H9 (cell line): Measurements from ENCODE around the gene TXNL4A. TPM values are rescaled to one million over a fixed set of nuclear protein-coding genes. Genes with fewer than 3 reads are reported as not detected.

ENCODE experiments used
- DNase-seq: peaks from one replicate; pipeline ENCODE4 v3.0.0-alpha.2; 2017
- H2AFZ ChIP-seq: one replicate; pipeline ENCODE4 v1.6.1; 2013; ENCODE audit warnings: mild to moderate bottlenecking, low read length, control low read depth, moderate library complexity
- H2AK5ac ChIP-seq: 2 replicates; pipeline ENCODE4 v1.6.1; 2013; ENCODE audit warnings: low read length, control low read depth, mixed read lengths; ENCODE audit not compliant: insufficient read length
- H2BK120ac ChIP-seq: one replicate; pipeline ENCODE4 v1.6.1; 2013; ENCODE audit warnings: low read depth, mild to moderate bottlenecking, low read length, control low read depth, inconsistent platforms; ENCODE audit not compliant: poor library complexity, severe bottlenecking
- H2BK12ac ChIP-seq: 2 replicates; pipeline ENCODE4 v1.6.1; 2013; ENCODE audit warnings: low read length, control low read depth, mixed read lengths, low read depth; ENCODE audit not compliant: insufficient read length
- H2BK15ac ChIP-seq: 2 replicates; pipeline ENCODE4 v1.6.1; 2013; ENCODE audit warnings: low read depth, low read length, control low read depth
- H2BK20ac ChIP-seq: one replicate; pipeline ENCODE4 v1.6.1; 2013; ENCODE audit warnings: low read depth, mild to moderate bottlenecking, low read length, control low read depth, inconsistent platforms; ENCODE audit not compliant: poor library complexity, severe bottlenecking
- H2BK5ac ChIP-seq: 2 replicates; pipeline ENCODE4 v1.6.1; 2013; ENCODE audit warnings: low read length, control low read depth, mixed read lengths; ENCODE audit not compliant: insufficient read length
- H3K14ac ChIP-seq: 2 replicates; pipeline ENCODE4 v1.6.1; 2013; ENCODE audit warnings: low read length, control low read depth; ENCODE audit not compliant: insufficient read depth
- H3K18ac ChIP-seq: 2 replicates; pipeline ENCODE4 v1.6.1; 2013; ENCODE audit warnings: low read depth, mild to moderate bottlenecking, mixed read lengths, low read length, control low read depth; ENCODE audit not compliant: insufficient read length
- H3K23ac ChIP-seq: 2 replicates; pipeline ENCODE4 v1.6.1; 2013; ENCODE audit warnings: low read length, control low read depth, mixed read lengths, low read depth; ENCODE audit not compliant: insufficient read length
- H3K23me2 ChIP-seq: 2 replicates; pipeline ENCODE4 v1.6.1; 2013; ENCODE audit warnings: low read depth, mild to moderate bottlenecking, mixed read lengths, low read length, control low read depth; ENCODE audit not compliant: insufficient read length, poor library complexity, severe bottlenecking
- H3K27ac ChIP-seq: 2 replicates; pipeline ENCODE4 v1.5.1; 2013; ENCODE audit warnings: low read length, control low read depth, mixed read lengths, low read depth; ENCODE audit not compliant: insufficient read length
- H3K27me3 ChIP-seq: 2 replicates; pipeline ENCODE4 v1.6.1; 2013; ENCODE audit warnings: low read length, control low read depth, inconsistent platforms; ENCODE audit not compliant: insufficient read depth
- H3K4ac ChIP-seq: 2 replicates; pipeline ENCODE4 v1.6.1; 2013; ENCODE audit warnings: low read depth, mild to moderate bottlenecking, control low read depth, inconsistent platforms, low read length, moderate library complexity
- H3K4me1 ChIP-seq: 2 replicates; pipeline ENCODE4 v1.6.1; 2013; ENCODE audit warnings: low read length, control low read depth, inconsistent platforms; ENCODE audit not compliant: insufficient read depth
- H3K4me2 ChIP-seq: 2 replicates; pipeline ENCODE4 v1.6.1; 2013; ENCODE audit warnings: low read length, control low read depth, mixed read lengths; ENCODE audit not compliant: insufficient read length, insufficient read depth
- H3K56ac ChIP-seq: 2 replicates; pipeline ENCODE4 v1.6.1; 2013; ENCODE audit warnings: low read depth, mild to moderate bottlenecking, mixed read lengths, low read length, control low read depth; ENCODE audit not compliant: insufficient read length
- H3K79me1 ChIP-seq: 2 replicates; pipeline ENCODE4 v1.6.1; 2013; ENCODE audit warnings: low read depth, mild to moderate bottlenecking, moderate library complexity, low read length, control low read depth, inconsistent platforms; ENCODE audit not compliant: insufficient read depth, poor library complexity, severe bottlenecking
- H3K79me2 ChIP-seq: 2 replicates; pipeline ENCODE4 v1.6.1; 2013; ENCODE audit warnings: low read length, control low read depth, inconsistent platforms; ENCODE audit not compliant: insufficient read depth
- H3K9ac ChIP-seq: 2 replicates; pipeline ENCODE4 v1.6.1; 2013; ENCODE audit warnings: low read length, control low read depth, mixed read lengths; ENCODE audit not compliant: insufficient read length; ENCODE audit errors: extremely low read depth
- H3K9me3 ChIP-seq: one replicate; pipeline ENCODE4 v1.6.1; 2013; ENCODE audit warnings: low read depth, low read length, inconsistent platforms; ENCODE audit not compliant: control insufficient read depth
- H3T11ph ChIP-seq: one replicate; pipeline ENCODE4 v1.6.1; 2013; ENCODE audit warnings: mild to moderate bottlenecking, low read length, control low read depth, inconsistent platforms
- H4K20me1 ChIP-seq: one replicate; pipeline ENCODE4 v1.6.1; 2013; ENCODE audit not compliant: control insufficient read depth, insufficient read length, insufficient read depth
- H4K5ac ChIP-seq: 2 replicates; pipeline ENCODE4 v1.6.1; 2013; ENCODE audit warnings: low read depth, mild to moderate bottlenecking, mixed read lengths, low read length, control low read depth; ENCODE audit not compliant: insufficient read length
- H4K8ac ChIP-seq: replicated peaks from 2 replicates; pipeline ENCODE4 v1.6.1; 2013; ENCODE audit warnings: low read length, control low read depth, mixed read lengths, low read depth; ENCODE audit not compliant: insufficient read length
- H4K91ac ChIP-seq: 2 replicates; pipeline ENCODE4 v1.6.1; 2013; ENCODE audit warnings: low read depth, mild to moderate bottlenecking, moderate library complexity, mixed read lengths, low read length, control low read depth; ENCODE audit not compliant: insufficient read length
- H3K27ac Mint-ChIP-seq, 3 experiments: 2 replicates in 2 of 3; 3 replicates in 1 of 3; pipeline ENCODE4 v1.8.0; 2020 to 2021; ENCODE audit warnings: mixed read lengths in 3 of 3, mild to moderate bottlenecking in 1 of 3, moderate library complexity in 1 of 3
- H3K27me3 Mint-ChIP-seq: 2 replicates; pipeline ENCODE4 v1.8.0; 2021; ENCODE audit warnings: low read depth, mild to moderate bottlenecking, moderate library complexity, mixed read lengths
- H3K36me3 Mint-ChIP-seq, 3 experiments: 2 replicates in 2 of 3; 3 replicates in 1 of 3; pipeline ENCODE4 v1.8.0; 2020 to 2021; ENCODE audit warnings: low read depth in 3 of 3, mixed read lengths in 3 of 3; ENCODE audit not compliant: insufficient read depth in 1 of 3
- H3K4me1 Mint-ChIP-seq, 2 experiments: 2 replicates each; pipeline ENCODE4 v1.8.0; 2020; ENCODE audit warnings: mixed read lengths in 2 of 2
- H3K4me3 Mint-ChIP-seq, 2 experiments: 2 replicates in 1 of 2; 3 replicates in 1 of 2; pipeline ENCODE4 v1.8.0; 2020 to 2021; ENCODE audit warnings: mild to moderate bottlenecking in 2 of 2, mixed read lengths in 2 of 2, moderate library complexity in 1 of 2
- H3K9me3 Mint-ChIP-seq, 2 experiments: 2 replicates in 1 of 2; 3 replicates in 1 of 2; pipeline ENCODE4 v1.8.0; 2020; ENCODE audit warnings: mild to moderate bottlenecking in 2 of 2, mixed read lengths in 2 of 2, moderate library complexity in 1 of 2
- WGBS: extraction: QIAGEN DNeasy Blood & Tissue Kit; methylation state at CpG from one replicate; pipeline ENCODE4 v1.1.7; 2013; ENCODE audit warnings: missing lambda C conversion rate, low lambda C conversion rate, mixed read lengths; ENCODE audit not compliant: insufficient read length; ENCODE audit errors: extremely low coverage; 5-methylcytosine and 5-hydroxymethylcytosine counted together
- total RNA-seq: library from RNA; stranded (reverse); gene quantifications from 2 replicates; pipeline ENCODE4 v1.2.1, GENCODE V29; 2021
- TF ChIP-seq, protein P1 (sequence below): fragments of 200-600 bp; sonication (generic); conservative IDR thresholded peaks from 3 replicates; pipeline ENCODE4 v1.8.0; 2021; ENCODE audit warnings: antibody characterized with exemption, mild to moderate bottlenecking

The TXNL4A gene
- total RNA-seq, 1 experiment from 2014 or later: 163 TPM

GRCh38 chr18:79974025-79974654 lies 14.2 kb downstream of the TXNL4A start:
- Histone ChIP-seq H3K27ac (no peak overlapping the region), H4K20me1 (no peaks in the 10 kb centered on the region), H3K4me2 (no peak overlapping the region), H4K8ac (no peak overlapping the region), H3K23me2 (no peaks in the 10 kb centered on the region), H2BK12ac (no peak overlapping the region), H3K14ac (no peak overlapping the region), H2BK15ac (no peak overlapping the region), H3K4me1 (no peaks in the 10 kb centered on the region), H2BK20ac (no peak overlapping the region), H3K18ac (no peak overlapping the region), H4K91ac (no peak overlapping the region), H2BK5ac (no peak overlapping the region), H3T11ph (no peak overlapping the region), H3K56ac (no peak overlapping the region), H2AK5ac (no peak overlapping the region), H3K27me3 (no peaks in the 10 kb centered on the region), H2AFZ (no peak overlapping the region), H3K4ac (no peak overlapping the region), H3K23ac (no peak overlapping the region), H3K9ac (no peak overlapping the region), H3K79me2 (peaks cover 19% of the 10 kb centered on the region; the same call in 1 of the 2 replicates), H3K9me3 (no peaks in the 10 kb centered on the region), H2BK120ac (no peak overlapping the region), H3K79me1 (peaks cover 15% of the 10 kb centered on the region), H4K5ac (no peak overlapping the region)
- no peak for DNase-seq
- WGBS: no CpG with 5 or more reads among the region's 4 CpGs
- Mint-ChIP-seq H3K27ac (no peak overlapping the region), H3K4me1 (no peaks in the 10 kb centered on the region), H3K36me3 (peaks cover 32 to 80% (median 66%) of the 10 kb centered on the region in 3 experiments), H3K4me3 (no peak overlapping the region), H3K27me3 (no peaks in the 10 kb centered on the region), H3K9me3 (no peaks in the 10 kb centered on the region)
- TF ChIP-seq, protein P1, sequence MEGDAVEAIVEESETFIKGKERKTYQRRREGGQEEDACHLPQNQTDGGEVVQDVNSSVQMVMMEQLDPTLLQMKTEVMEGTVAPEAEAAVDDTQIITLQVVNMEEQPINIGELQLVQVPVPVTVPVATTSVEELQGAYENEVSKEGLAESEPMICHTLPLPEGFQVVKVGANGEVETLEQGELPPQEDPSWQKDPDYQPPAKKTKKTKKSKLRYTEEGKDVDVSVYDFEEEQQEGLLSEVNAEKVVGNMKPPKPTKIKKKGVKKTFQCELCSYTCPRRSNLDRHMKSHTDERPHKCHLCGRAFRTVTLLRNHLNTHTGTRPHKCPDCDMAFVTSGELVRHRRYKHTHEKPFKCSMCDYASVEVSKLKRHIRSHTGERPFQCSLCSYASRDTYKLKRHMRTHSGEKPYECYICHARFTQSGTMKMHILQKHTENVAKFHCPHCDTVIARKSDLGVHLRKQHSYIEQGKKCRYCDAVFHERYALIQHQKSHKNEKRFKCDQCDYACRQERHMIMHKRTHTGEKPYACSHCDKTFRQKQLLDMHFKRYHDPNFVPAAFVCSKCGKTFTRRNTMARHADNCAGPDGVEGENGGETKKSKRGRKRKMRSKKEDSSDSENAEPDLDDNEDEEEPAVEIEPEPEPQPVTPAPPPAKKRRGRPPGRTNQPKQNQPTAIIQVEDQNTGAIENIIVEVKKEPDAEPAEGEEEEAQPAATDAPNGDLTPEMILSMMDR: no peak
